ENCODE data around the gene HOXB6.
A peak's percentile ranks its signal among the peaks of the same experiment; 100 is the strongest.

The HOXB6 gene

DNA sequence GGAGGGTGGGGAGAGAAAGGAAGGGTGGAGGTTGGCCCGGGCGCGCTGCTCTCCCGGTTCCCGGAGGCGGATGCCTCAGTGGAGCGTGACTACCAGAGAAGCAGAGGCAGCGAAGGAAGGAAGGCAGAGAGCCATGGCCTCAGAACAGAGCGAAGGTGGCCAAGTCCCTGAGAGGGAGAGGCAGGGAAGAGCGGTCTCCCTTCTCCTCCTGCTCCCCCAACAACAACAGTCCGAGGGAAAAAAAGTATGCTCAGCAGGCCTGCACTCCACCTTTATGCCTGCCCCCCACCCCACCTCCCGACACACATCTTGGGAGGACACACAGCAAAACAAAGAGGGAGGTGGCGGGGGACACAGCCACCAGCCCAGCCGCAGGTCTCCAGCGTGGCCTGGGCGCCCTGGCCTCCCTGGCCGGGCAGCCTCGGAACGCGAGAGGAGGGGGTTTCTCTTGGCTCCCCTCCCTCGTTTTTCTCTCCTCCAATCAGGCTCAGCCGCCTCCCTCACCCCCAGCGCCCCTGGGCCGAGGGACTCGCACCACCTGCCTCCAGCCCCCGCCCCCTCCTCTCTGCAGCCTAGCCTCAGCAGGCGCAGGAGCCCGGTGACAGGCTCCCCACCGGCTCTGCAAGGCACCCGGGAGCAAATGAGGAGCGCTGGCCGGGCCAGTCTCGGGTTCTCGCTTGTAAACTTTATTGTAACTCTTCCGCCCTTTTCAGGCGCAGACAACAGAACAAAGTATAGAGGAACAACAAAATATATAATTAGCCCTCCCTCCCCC, 7.1 kb upstream of the HOXB6 start:
- no peak for DNase-seq
- H4K5ac ChIP-seq (ENCODE audit: low read length): no peak overlapping the region
- peaks cover 87% of the 10 kb centered on the region for H3K27me3 ChIP-seq (ENCODE audit: insufficient read depth, low read length, poor library complexity)
- WGBS (ENCODE audit: extremely low coverage, insufficient coverage, low lambda C conversion rate): no CpG with 5 or more reads among the region's 36 CpGs
- H2BK15ac ChIP-seq (replicated peaks; ENCODE audit: low read depth): no peak overlapping the region
- no peak overlapping the region for H2BK120ac ChIP-seq (ENCODE audit: low read depth, low read length)
- no peak overlapping the region for H3K9ac ChIP-seq (ENCODE audit: low read length)
- no peak overlapping the region for H3K4me3 ChIP-seq (ENCODE audit: low read length)
- H3K79me2 ChIP-seq (ENCODE audit: control insufficient read depth, insufficient read depth, low read length): no peaks in the 10 kb centered on the region
- no peak overlapping the region for H3K4me2 ChIP-seq (ENCODE audit: low read length)
- H3K23ac ChIP-seq (ENCODE audit: low read length): no peak overlapping the region
- H2AK5ac ChIP-seq (ENCODE audit: low read length): no peak overlapping the region
- no peak overlapping the region for H2BK5ac ChIP-seq (ENCODE audit: low read length)
- no peak overlapping the region for H3K4ac ChIP-seq (ENCODE audit: low read depth, low read length)
- no peak overlapping the region for H3K18ac ChIP-seq (ENCODE audit: low read length)
- no peaks in the 10 kb centered on the region for H3K79me1 ChIP-seq (ENCODE audit: low read length)
- H3K56ac ChIP-seq (ENCODE audit: low read length): no peak overlapping the region
- H4K8ac ChIP-seq (ENCODE audit: low read depth, low read length): no peak overlapping the region
- no peak overlapping the region for H3K27ac ChIP-seq (ENCODE audit: low read depth, low read length)
- no peaks in the 10 kb centered on the region for H3K4me1 ChIP-seq (ENCODE audit: control insufficient read depth, low read depth, low read length)
- H3K36me3 ChIP-seq (ENCODE audit: control insufficient read depth, insufficient read depth, low read length): no peaks in the 10 kb centered on the region

DNA sequence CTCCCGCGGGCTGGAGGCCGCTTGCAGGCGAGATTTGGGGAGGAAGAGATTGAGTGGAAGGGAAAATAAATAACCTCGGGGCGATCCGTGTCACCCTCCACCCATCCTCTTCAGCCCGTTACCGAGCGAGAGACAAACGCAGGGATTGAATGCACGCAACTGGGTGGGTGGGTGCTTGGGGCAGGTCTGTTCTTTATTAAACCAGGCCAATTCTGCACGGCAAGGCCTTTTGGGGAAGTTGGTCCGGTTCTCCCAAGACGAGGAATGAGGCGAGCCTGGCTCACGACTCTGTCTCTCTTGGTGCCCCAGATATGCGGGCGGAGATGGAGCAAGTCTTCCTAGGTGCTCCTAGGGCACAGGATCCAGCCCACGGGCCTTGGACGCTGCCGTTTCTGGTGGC, 6.4 kb upstream of the HOXB6 start:
- Histone ChIP-seq H3K9ac (ENCODE audit: low read length) (no peak overlapping the region), H3K79me2 (ENCODE audit: control insufficient read depth, insufficient read depth, low read length) (no peaks in the 10 kb centered on the region), H2BK120ac (ENCODE audit: low read depth, low read length) (no peak overlapping the region), H3K36me3 (ENCODE audit: control insufficient read depth, insufficient read depth, low read length) (no peaks in the 10 kb centered on the region), H3K27ac (ENCODE audit: low read depth, low read length) (no peak overlapping the region), H3K4me3 (ENCODE audit: low read length) (no peak overlapping the region), H2BK15ac (replicated peaks; ENCODE audit: low read depth) (no peak overlapping the region), H3K27me3 (ENCODE audit: insufficient read depth, low read length, poor library complexity) (peaks cover 87% of the 10 kb centered on the region), H2BK5ac (ENCODE audit: low read length) (no peak overlapping the region), H2AK5ac (ENCODE audit: low read length) (no peak overlapping the region), H3K23ac (ENCODE audit: low read length) (no peak overlapping the region), H4K8ac (ENCODE audit: low read depth, low read length) (no peak overlapping the region), H3K4ac (ENCODE audit: low read depth, low read length) (no peak overlapping the region), H3K18ac (ENCODE audit: low read length) (no peak overlapping the region), H3K4me1 (ENCODE audit: control insufficient read depth, low read depth, low read length) (no peaks in the 10 kb centered on the region), H3K79me1 (ENCODE audit: low read length) (no peaks in the 10 kb centered on the region), H3K4me2 (ENCODE audit: low read length) (peak overlapping the region; percentile 52), H3K56ac (ENCODE audit: low read length) (no peak overlapping the region), H4K5ac (ENCODE audit: low read length) (no peak overlapping the region)
- DNase-seq: no peak
- no CpG with 5 or more reads among the region's 22 CpGs for WGBS (ENCODE audit: extremely low coverage, insufficient coverage, low lambda C conversion rate)

DNA sequence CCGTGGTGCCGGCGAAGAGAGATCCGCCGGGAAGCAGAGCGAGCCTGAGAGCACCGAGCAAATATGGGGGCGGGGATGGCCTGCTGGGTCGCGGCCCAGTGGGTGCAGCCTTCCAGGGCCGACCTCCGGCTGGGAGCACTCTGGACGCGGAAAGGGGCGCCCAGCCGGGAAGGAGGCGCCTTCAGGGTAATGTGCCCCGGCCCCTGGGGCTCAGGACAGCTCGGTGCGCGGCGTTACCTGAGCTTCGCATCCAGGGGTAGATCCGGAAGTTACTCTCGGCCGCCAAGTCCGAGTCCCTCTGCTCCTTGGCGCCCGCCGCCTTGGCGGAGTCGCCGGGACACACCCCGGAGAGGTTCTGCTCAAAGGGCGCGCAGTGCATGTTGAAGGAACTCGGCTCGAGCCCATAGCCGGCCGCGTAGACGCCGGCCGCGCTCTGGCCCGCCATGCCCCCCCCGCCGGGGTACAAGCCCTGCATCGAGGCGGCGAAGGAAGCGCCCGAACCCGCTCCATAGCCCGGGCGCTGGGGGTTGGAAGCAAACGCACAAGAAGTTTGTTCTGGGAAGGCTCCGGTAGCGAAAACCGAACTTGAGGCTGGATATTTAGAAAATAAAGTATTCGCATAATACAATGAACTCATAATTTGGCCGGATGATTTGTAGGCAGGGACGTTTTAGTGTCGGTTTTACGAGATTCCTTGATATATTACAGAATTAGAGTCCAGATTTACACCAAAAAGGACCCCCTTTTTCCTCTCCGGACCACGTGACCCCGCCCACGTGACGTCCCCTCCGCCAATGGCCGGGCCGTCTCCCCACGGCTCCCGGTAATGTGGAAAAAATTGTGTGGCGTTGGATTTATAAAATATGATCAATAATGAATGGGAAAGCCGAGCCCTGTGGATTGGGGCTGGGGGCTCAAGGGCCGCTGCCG, 5.8 kb upstream of the HOXB6 start, which contains the start of gene HOXB7:
TSS of gene HOXB7 (minus strand) at position 736 of the 930 bp plus-strand sequence. CDS start at position 637, 99 bp downstream.
- no peak within 1 kb of the TSS for H3K23ac ChIP-seq (ENCODE audit: low read length)
- DNase-seq: no peak
- H2BK120ac ChIP-seq (ENCODE audit: low read depth, low read length): no peak within 1 kb of the TSS
- H3K79me1 ChIP-seq (ENCODE audit: low read length): no peaks in the 10 kb centered on the region
- WGBS (ENCODE audit: extremely low coverage, insufficient coverage, low lambda C conversion rate): no CpG with 5 or more reads among the region's 79 CpGs
- H3K79me2 ChIP-seq (ENCODE audit: control insufficient read depth, insufficient read depth, low read length): no peaks in the 10 kb centered on the region
- H3K9ac ChIP-seq (ENCODE audit: low read length): peak within 1 kb of the TSS; percentile 29
- peak within 1 kb of the TSS; percentile 52 for H3K4me2 ChIP-seq (ENCODE audit: low read length)
- H3K36me3 ChIP-seq (ENCODE audit: control insufficient read depth, insufficient read depth, low read length): no peaks in the 10 kb centered on the region
- no peaks in the 10 kb centered on the region for H3K4me1 ChIP-seq (ENCODE audit: control insufficient read depth, low read depth, low read length)
- H4K8ac ChIP-seq (ENCODE audit: low read depth, low read length): no peak within 1 kb of the TSS
- peaks cover 86% of the 10 kb centered on the region for H3K27me3 ChIP-seq (ENCODE audit: insufficient read depth, low read length, poor library complexity)
- H3K56ac ChIP-seq (ENCODE audit: low read length): peak within 1 kb of the TSS; percentile 67
- no peak within 1 kb of the TSS for H3K4ac ChIP-seq (ENCODE audit: low read depth, low read length)
- H4K5ac ChIP-seq (ENCODE audit: low read length): no peak within 1 kb of the TSS
- H2BK15ac ChIP-seq (replicated peaks; ENCODE audit: low read depth): no peak within 1 kb of the TSS
- H3K27ac ChIP-seq (ENCODE audit: low read depth, low read length): no peak within 1 kb of the TSS
- H3K18ac ChIP-seq (ENCODE audit: low read length): no peak within 1 kb of the TSS
- H3K4me3 ChIP-seq (ENCODE audit: low read length): no peak within 1 kb of the TSS
- no peak within 1 kb of the TSS for H2BK5ac ChIP-seq (ENCODE audit: low read length)
- no peak within 1 kb of the TSS for H2AK5ac ChIP-seq (ENCODE audit: low read length)

DNA sequence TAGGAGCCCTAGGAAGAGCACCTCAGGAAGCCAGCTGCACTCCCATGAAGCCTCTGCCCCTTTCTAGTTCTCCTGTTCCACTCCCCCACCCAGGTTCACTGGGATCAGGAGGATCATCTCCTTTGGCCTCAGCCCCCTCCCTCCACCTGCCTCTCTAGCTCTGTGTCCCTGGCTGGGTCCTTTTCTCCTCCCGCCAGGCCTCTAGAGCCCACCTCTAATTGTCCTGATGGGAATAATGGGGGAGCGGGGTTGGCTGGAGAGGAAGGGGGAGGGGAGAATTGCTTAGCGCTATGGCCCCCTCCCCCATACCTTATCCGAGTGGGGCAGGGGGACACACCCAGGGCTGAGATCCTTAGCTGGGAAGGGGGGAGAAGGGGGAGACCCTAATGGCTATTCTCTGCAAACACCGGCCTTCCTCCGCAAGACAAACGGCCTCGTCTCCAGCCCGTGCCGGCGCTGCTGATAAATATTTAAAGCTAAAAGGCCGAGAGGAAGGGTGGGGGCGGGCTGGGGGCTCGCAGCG, 5.0 kb upstream of the HOXB6 start:
- Histone ChIP-seq H2BK5ac (ENCODE audit: low read length) (no peak overlapping the region), H3K4me2 (ENCODE audit: low read length) (no peak overlapping the region), H3K18ac (ENCODE audit: low read length) (no peak overlapping the region), H4K8ac (ENCODE audit: low read depth, low read length) (no peak overlapping the region), H3K79me2 (ENCODE audit: control insufficient read depth, insufficient read depth, low read length) (no peaks in the 10 kb centered on the region), H3K79me1 (ENCODE audit: low read length) (no peaks in the 10 kb centered on the region), H3K56ac (ENCODE audit: low read length) (peak overlapping the region; percentile 67), H2BK120ac (ENCODE audit: low read depth, low read length) (no peak overlapping the region), H3K4me3 (ENCODE audit: low read length) (no peak overlapping the region), H3K4ac (ENCODE audit: low read depth, low read length) (no peak overlapping the region), H3K36me3 (ENCODE audit: control insufficient read depth, insufficient read depth, low read length) (no peaks in the 10 kb centered on the region), H3K4me1 (ENCODE audit: control insufficient read depth, low read depth, low read length) (no peaks in the 10 kb centered on the region), H2BK15ac (replicated peaks; ENCODE audit: low read depth) (no peak overlapping the region), H3K23ac (ENCODE audit: low read length) (no peak overlapping the region), H2AK5ac (ENCODE audit: low read length) (no peak overlapping the region), H3K27ac (ENCODE audit: low read depth, low read length) (no peak overlapping the region), H4K5ac (ENCODE audit: low read length) (no peak overlapping the region), H3K9ac (ENCODE audit: low read length) (no peak overlapping the region), H3K27me3 (ENCODE audit: insufficient read depth, low read length, poor library complexity) (peaks cover 87% of the 10 kb centered on the region)
- no CpG with 5 or more reads among the region's 15 CpGs for WGBS (ENCODE audit: extremely low coverage, insufficient coverage, low lambda C conversion rate)
- DNase-seq: no peak

DNA sequence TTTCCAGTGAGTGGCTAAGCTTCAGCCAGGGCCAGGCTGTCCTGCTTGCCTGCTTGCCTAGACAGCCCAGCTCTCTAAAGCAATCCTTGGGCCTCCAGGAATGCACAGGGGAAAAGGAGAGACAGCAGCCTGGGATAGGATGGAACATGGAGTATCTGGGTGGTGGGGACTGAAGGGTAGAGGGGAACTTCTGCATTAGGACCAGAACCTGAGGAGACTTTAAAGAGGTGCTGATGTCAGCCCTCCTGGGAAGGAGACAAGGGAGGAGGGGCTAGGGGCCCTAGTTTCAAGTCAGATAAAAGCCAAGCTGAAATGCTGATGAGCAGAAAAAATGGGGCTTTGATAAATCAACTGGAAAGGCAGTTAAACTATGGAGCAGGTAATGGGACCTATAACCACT, 4.2 kb upstream of the HOXB6 start:
- H3K27ac ChIP-seq (ENCODE audit: low read depth, low read length): no peak overlapping the region
- peaks cover 89% of the 10 kb centered on the region for H3K27me3 ChIP-seq (ENCODE audit: insufficient read depth, low read length, poor library complexity)

More for the DNA sequence above, 4.2 kb upstream of the HOXB6 start:
- no peaks in the 10 kb centered on the region for H3K79me2 ChIP-seq (ENCODE audit: control insufficient read depth, insufficient read depth, low read length)
- no peak overlapping the region for H4K5ac ChIP-seq (ENCODE audit: low read length)
- H3K4me1 ChIP-seq (ENCODE audit: control insufficient read depth, low read depth, low read length): no peaks in the 10 kb centered on the region
- no peak overlapping the region for H3K4ac ChIP-seq (ENCODE audit: low read depth, low read length)
- H3K23ac ChIP-seq (ENCODE audit: low read length): no peak overlapping the region
- no peak for DNase-seq
- no peak overlapping the region for H3K4me2 ChIP-seq (ENCODE audit: low read length)
- H3K9ac ChIP-seq (ENCODE audit: low read length): no peak overlapping the region
- H4K8ac ChIP-seq (ENCODE audit: low read depth, low read length): no peak overlapping the region
- H2BK5ac ChIP-seq (ENCODE audit: low read length): no peak overlapping the region
- no peaks in the 10 kb centered on the region for H3K36me3 ChIP-seq (ENCODE audit: control insufficient read depth, insufficient read depth, low read length)
- H2BK120ac ChIP-seq (ENCODE audit: low read depth, low read length): no peak overlapping the region
- no peak overlapping the region for H3K18ac ChIP-seq (ENCODE audit: low read length)
- no peak overlapping the region for H3K56ac ChIP-seq (ENCODE audit: low read length)
- no peak overlapping the region for H3K4me3 ChIP-seq (ENCODE audit: low read length)
- no peak overlapping the region for H2BK15ac ChIP-seq (replicated peaks; ENCODE audit: low read depth)
- no peak overlapping the region for H2AK5ac ChIP-seq (ENCODE audit: low read length)
- H3K79me1 ChIP-seq (ENCODE audit: low read length): no peaks in the 10 kb centered on the region

Data from mesendoderm (in vitro differentiated cells).